OCI-LY1 (cell line): ENCODE data around the gene SLC25A51.

Experiments
- H2AFZ ChIP-seq: fragments of 200-600 bp; sonication (generic), shearing (Covaris generic); 2 replicates; pipeline ENCODE4 v1.6.0; 2014; ENCODE audit warnings: antibody characterized with exemption, mild to moderate bottlenecking, low read length
- H3F3A ChIP-seq: fragments of 200-600 bp; sonication (generic), shearing (Covaris generic); 2 replicates; pipeline ENCODE4 v1.6.0; 2014; ENCODE audit warnings: mild to moderate bottlenecking, antibody characterized with exemption, low read length, moderate library complexity; ENCODE audit not compliant: insufficient read depth
- H3K27ac ChIP-seq: fragments of 200-600 bp; sonication (generic); 2 replicates; pipeline ENCODE4 v1.5.1; 2014; ENCODE audit warnings: low read length, mixed run types, mild to moderate bottlenecking, low read depth; ENCODE audit not compliant: poor library complexity, severe bottlenecking
- H3K27me3 ChIP-seq: fragments of 200-600 bp; sonication (generic); 2 replicates; pipeline ENCODE4 v1.6.0; 2014; ENCODE audit warnings: antibody characterized with exemption, mild to moderate bottlenecking, low read length, moderate library complexity; ENCODE audit not compliant: insufficient read depth
- H3K36me3 ChIP-seq: fragments of 200-600 bp; sonication (generic); 2 replicates; pipeline ENCODE4 v1.6.1; 2014; ENCODE audit warnings: mild to moderate bottlenecking, antibody characterized with exemption, low read length, moderate library complexity, mixed read lengths; ENCODE audit not compliant: insufficient read depth
- H3K4me1 ChIP-seq: fragments of 200-600 bp; sonication (generic); 2 replicates; pipeline ENCODE4 v1.5.1; 2014; ENCODE audit warnings: mild to moderate bottlenecking, low read length, moderate library complexity; ENCODE audit not compliant: insufficient read depth, severe bottlenecking
- H3K4me2 ChIP-seq: fragments of 200-600 bp; sonication (generic), shearing (Covaris generic); 2 replicates; pipeline ENCODE4 v1.6.1; 2014; ENCODE audit warnings: low read length
- H3K4me3 ChIP-seq: fragments of 200-600 bp; sonication (generic); 2 replicates; pipeline ENCODE4 v1.5.1; 2014; ENCODE audit warnings: low read length, low read depth, mild to moderate bottlenecking, mixed read lengths; ENCODE audit not compliant: poor library complexity, severe bottlenecking
- H3K79me2 ChIP-seq: fragments of 200-600 bp; shearing (Covaris generic); 2 replicates; pipeline ENCODE4 v1.6.1; 2016; ENCODE audit warnings: mixed run types, low read length, mixed read lengths; ENCODE audit not compliant: insufficient read depth
- H3K9ac ChIP-seq: fragments of 200-600 bp; sonication (generic), shearing (Covaris generic); 2 replicates; pipeline ENCODE4 v1.6.1; 2014; ENCODE audit warnings: mild to moderate bottlenecking, low read length, mixed read lengths
- H3K9me2 ChIP-seq: fragments of 200-600 bp; sonication (generic), shearing (Covaris generic); 2 replicates; pipeline ENCODE4 v1.6.1; 2014; ENCODE audit warnings: low read depth, mild to moderate bottlenecking, low read length, mixed read lengths
- H3K9me3 ChIP-seq: fragments of 200-600 bp; shearing (Covaris generic); 2 replicates; pipeline ENCODE4 v1.6.1; 2014; ENCODE audit warnings: low read length, mixed read lengths
- H4K20me1 ChIP-seq: fragments of 200-600 bp; sonication (generic), shearing (Covaris generic); 2 replicates; pipeline ENCODE4 v1.6.0; 2016; ENCODE audit warnings: mild to moderate bottlenecking, low read length; ENCODE audit not compliant: insufficient read depth
- EZH2 ChIP-seq: fragments of 200-600 bp; sonication (generic), shearing (Covaris generic); IDR thresholded peaks from 2 replicates; pipeline ENCODE4 v1.8.0; 2017; ENCODE audit warnings: borderline replicate concordance, mixed run types, mild to moderate bottlenecking, antibody characterized with exemption, low read length, moderate library complexity, mixed read lengths
- TF ChIP-seq, protein P1 (sequence below): fragments of 200-600 bp; sonication (generic), shearing (Covaris generic); IDR thresholded peaks from 2 replicates; pipeline ENCODE4 v1.5.1; 2017; ENCODE audit warnings: mild to moderate bottlenecking, antibody characterized with exemption, low read length, moderate library complexity, mixed read lengths

SLC25A51 gene

GRCh38 chr9:37951671-37952449 lies 47.9 kb upstream of the SLC25A51 start:
- Histone ChIP-seq H3K9ac (no peak overlapping the region), H4K20me1 (no peaks in the 10 kb centered on the region), H3F3A (no peaks in the 10 kb centered on the region), H3K36me3 (no peaks in the 10 kb centered on the region), H3K79me2 (no peaks in the 10 kb centered on the region), H3K4me1 (no peaks in the 10 kb centered on the region), H2AFZ (no peak overlapping the region), H3K4me2 (no peak overlapping the region), H3K27me3 (no peaks in the 10 kb centered on the region), H3K4me3 (no peak overlapping the region), H3K9me2 (no peaks in the 10 kb centered on the region), H3K27ac (no peak overlapping the region), H3K9me3 (no peaks in the 10 kb centered on the region)
- no peak for TF ChIP-seq EZH2
- TF ChIP-seq, protein P1, sequence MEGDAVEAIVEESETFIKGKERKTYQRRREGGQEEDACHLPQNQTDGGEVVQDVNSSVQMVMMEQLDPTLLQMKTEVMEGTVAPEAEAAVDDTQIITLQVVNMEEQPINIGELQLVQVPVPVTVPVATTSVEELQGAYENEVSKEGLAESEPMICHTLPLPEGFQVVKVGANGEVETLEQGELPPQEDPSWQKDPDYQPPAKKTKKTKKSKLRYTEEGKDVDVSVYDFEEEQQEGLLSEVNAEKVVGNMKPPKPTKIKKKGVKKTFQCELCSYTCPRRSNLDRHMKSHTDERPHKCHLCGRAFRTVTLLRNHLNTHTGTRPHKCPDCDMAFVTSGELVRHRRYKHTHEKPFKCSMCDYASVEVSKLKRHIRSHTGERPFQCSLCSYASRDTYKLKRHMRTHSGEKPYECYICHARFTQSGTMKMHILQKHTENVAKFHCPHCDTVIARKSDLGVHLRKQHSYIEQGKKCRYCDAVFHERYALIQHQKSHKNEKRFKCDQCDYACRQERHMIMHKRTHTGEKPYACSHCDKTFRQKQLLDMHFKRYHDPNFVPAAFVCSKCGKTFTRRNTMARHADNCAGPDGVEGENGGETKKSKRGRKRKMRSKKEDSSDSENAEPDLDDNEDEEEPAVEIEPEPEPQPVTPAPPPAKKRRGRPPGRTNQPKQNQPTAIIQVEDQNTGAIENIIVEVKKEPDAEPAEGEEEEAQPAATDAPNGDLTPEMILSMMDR = no peak

GRCh38 chr9:37950561-37950960 lies 46.6 kb upstream of the SLC25A51 start:
- H3F3A ChIP-seq = no peaks in the 10 kb centered on the region
- no peaks in the 10 kb centered on the region for H3K9me2 ChIP-seq
- H3K36me3 ChIP-seq = no peaks in the 10 kb centered on the region
- no peak overlapping the region for H2AFZ ChIP-seq
- H3K79me2 ChIP-seq = no peaks in the 10 kb centered on the region
- no peaks in the 10 kb centered on the region for H3K9me3 ChIP-seq
- TF ChIP-seq EZH2 = no peak
- TF ChIP-seq, protein P1 = no peak
- H3K4me3 ChIP-seq = no peak overlapping the region
- no peak overlapping the region for H3K4me2 ChIP-seq
- H3K27ac ChIP-seq = no peak overlapping the region
- H3K27me3 ChIP-seq = no peaks in the 10 kb centered on the region
- H4K20me1 ChIP-seq = no peaks in the 10 kb centered on the region
- no peak overlapping the region for H3K9ac ChIP-seq
- no peaks in the 10 kb centered on the region for H3K4me1 ChIP-seq

- TF ChIP-seq, protein P1 = no peak
- TF ChIP-seq EZH2 = no peak
- no peak overlapping the region for H3K27ac ChIP-seq
- H2AFZ ChIP-seq = no peak overlapping the region
- H3F3A ChIP-seq = no peaks in the 10 kb centered on the region
- no peak overlapping the region for H3K4me2 ChIP-seq
- H3K9me3 ChIP-seq = no peaks in the 10 kb centered on the region
- no peaks in the 10 kb centered on the region for H3K9me2 ChIP-seq
- no peaks in the 10 kb centered on the region for H3K36me3 ChIP-seq
- no peak overlapping the region for H3K4me3 ChIP-seq
- no peaks in the 10 kb centered on the region for H3K79me2 ChIP-seq
- no peaks in the 10 kb centered on the region for H3K27me3 ChIP-seq
- no peaks in the 10 kb centered on the region for H3K4me1 ChIP-seq
- no peak overlapping the region for H3K9ac ChIP-seq
- no peaks in the 10 kb centered on the region for H4K20me1 ChIP-seq
Measured at GRCh38 chr9:37949576-37949975, 45.6 kb upstream of the SLC25A51 start.
